Astrocyte (in vitro differentiated cells and primary cell): ENCODE results near the gene PPIF. TPM values are rescaled to one million over a fixed set of nuclear protein-coding genes. Genes with fewer than 3 reads are reported as not detected.

Experiments
- DNase-seq: peaks from one replicate; pipeline ENCODE4 v3.0.0-alpha.2; 2010; ENCODE audit warnings: low read depth
- FAIRE-seq: peaks from 2 replicates; lab custom pipeline; 2011; peaks lifted over from hg19 to GRCh38; lab: Jason Lieb, UNC
- H2AFZ ChIP-seq: 2 replicates; pipeline ENCODE4 v1.6.0; 2012; ENCODE audit warnings: low read depth, low read length, inconsistent platforms
- H3K27ac ChIP-seq: 2 replicates; pipeline ENCODE4 v1.5.1; 2011; ENCODE audit warnings: low read depth, low read length, inconsistent platforms
- H3K27me3 ChIP-seq: 2 replicates; pipeline ENCODE4 v1.6.0; 2011; ENCODE audit warnings: low read length, inconsistent platforms; ENCODE audit not compliant: insufficient read depth
- H3K36me3 ChIP-seq: 2 replicates; pipeline ENCODE4 v1.5.1; 2011; ENCODE audit warnings: low read length, inconsistent platforms; ENCODE audit not compliant: insufficient read depth
- H3K4me1 ChIP-seq: 2 replicates; pipeline ENCODE4 v1.5.1; 2011; ENCODE audit warnings: low read length, inconsistent platforms; ENCODE audit not compliant: insufficient read depth
- H3K4me2 ChIP-seq: 2 replicates; pipeline ENCODE4 v1.6.0; 2012; ENCODE audit warnings: low read length, inconsistent platforms
- H3K4me3 ChIP-seq: 2 replicates; pipeline ENCODE4 v1.5.1; 2011; ENCODE audit warnings: low read depth, mild to moderate bottlenecking, low read length, inconsistent platforms; ENCODE audit not compliant: insufficient read depth
- H3K79me2 ChIP-seq: 2 replicates; pipeline ENCODE4 v1.6.0; 2012; ENCODE audit warnings: mild to moderate bottlenecking, low read length, inconsistent platforms; ENCODE audit not compliant: insufficient read depth
- H3K9ac ChIP-seq: 2 replicates; pipeline ENCODE4 v1.6.0; 2012; ENCODE audit warnings: mild to moderate bottlenecking, low read length, inconsistent platforms
- H3K9me3 ChIP-seq: 2 replicates; pipeline ENCODE4 v1.5.1; 2012; ENCODE audit warnings: low read depth, mild to moderate bottlenecking, low read length, inconsistent platforms; ENCODE audit not compliant: insufficient read depth
- H4K20me1 ChIP-seq: 2 replicates; pipeline ENCODE4 v1.6.0; 2012; ENCODE audit warnings: low read length, inconsistent platforms; ENCODE audit not compliant: insufficient read depth
- H3K27ac Mint-ChIP-seq: one replicate; pipeline ENCODE4 v1.8.0; 2021; ENCODE audit warnings: mild to moderate bottlenecking, mixed read lengths; ENCODE audit not compliant: unreplicated experiment
- H3K27me3 Mint-ChIP-seq: one replicate; pipeline ENCODE4 v1.8.0; 2021; ENCODE audit warnings: low read depth, mixed read lengths; ENCODE audit not compliant: unreplicated experiment
- H3K36me3 Mint-ChIP-seq: one replicate; pipeline ENCODE4 v1.8.0; 2021; ENCODE audit warnings: low read depth, mixed read lengths; ENCODE audit not compliant: unreplicated experiment
- H3K4me1 Mint-ChIP-seq: one replicate; pipeline ENCODE4 v1.8.0; 2021; ENCODE audit warnings: low read depth, mixed read lengths; ENCODE audit not compliant: unreplicated experiment
- H3K4me3 Mint-ChIP-seq: one replicate; pipeline ENCODE4 v1.8.0; 2021; ENCODE audit warnings: mild to moderate bottlenecking, moderate library complexity, mixed read lengths; ENCODE audit not compliant: unreplicated experiment
- H3K9me3 Mint-ChIP-seq: one replicate; pipeline ENCODE4 v1.8.0; 2021; ENCODE audit warnings: mild to moderate bottlenecking, mixed read lengths; ENCODE audit not compliant: unreplicated experiment
- CTCF ChIP-seq: IDR thresholded peaks from 2 replicates; pipeline ENCODE4 v1.5.1; 2011; ENCODE audit warnings: low read depth, mild to moderate bottlenecking, inconsistent platforms, low read length, moderate library complexity; ENCODE audit not compliant: insufficient read depth
- EZH2 ChIP-seq: IDR thresholded peaks from 2 replicates; pipeline ENCODE4 v1.6.1; 2012; ENCODE audit warnings: mild to moderate bottlenecking, low read length, inconsistent platforms; ENCODE audit not compliant: insufficient read depth
- total RNA-seq: library from RNA; stranded (reverse); gene quantifications from 2 replicates; pipeline ENCODE4 v1.2.1, GENCODE V29; 2021

PPIF gene
- total RNA-seq, 1 donor from 2014 or later = 31.7 TPM

- no peaks in the 10 kb centered on the region for H3K9me3 Mint-ChIP-seq
- FAIRE-seq (no peak), DNase-seq (no peak)
- no peaks in the 10 kb centered on the region for H3K27me3 ChIP-seq
- TF ChIP-seq CTCF = no peak
- TF ChIP-seq EZH2 = no peak
- no peaks in the 10 kb centered on the region for H3K9me3 ChIP-seq
- peaks cover 2% of the 10 kb centered on the region for H3K4me1 Mint-ChIP-seq
- no peaks in the 10 kb centered on the region for H3K27me3 Mint-ChIP-seq
- no peak overlapping the region for H2AFZ ChIP-seq
- no peaks in the 10 kb centered on the region for H3K4me1 ChIP-seq
- no peak overlapping the region for H3K27ac ChIP-seq
- H3K4me3 ChIP-seq = no peak overlapping the region
- H4K20me1 ChIP-seq = peaks cover 74% of the 10 kb centered on the region
- H3K27ac Mint-ChIP-seq = no peak overlapping the region
- peaks cover 13% of the 10 kb centered on the region for H3K36me3 Mint-ChIP-seq
- H3K79me2 ChIP-seq = no peaks in the 10 kb centered on the region
- H3K4me2 ChIP-seq = no peak overlapping the region
- no peak overlapping the region for H3K4me3 Mint-ChIP-seq
- H3K9ac ChIP-seq = no peak overlapping the region
- peaks cover 33% of the 10 kb centered on the region for H3K36me3 ChIP-seq
Observed at GRCh38 chr10:79306644-79307220, 40.5 kb upstream of the PPIF start.

- no peaks in the 10 kb centered on the region for H3K9me3 Mint-ChIP-seq
- Histone ChIP-seq H3K36me3 (peaks cover 35% of the 10 kb centered on the region), H3K4me1 (no peaks in the 10 kb centered on the region), H3K4me2 (no peak overlapping the region), H3K79me2 (peaks cover 3% of the 10 kb centered on the region), H3K27ac (no peak overlapping the region), H3K27me3 (no peaks in the 10 kb centered on the region), H3K9ac (no peak overlapping the region), H4K20me1 (peaks cover 80% of the 10 kb centered on the region), H2AFZ (no peak overlapping the region), H3K9me3 (no peaks in the 10 kb centered on the region), H3K4me3 (no peak overlapping the region)
- FAIRE-seq = no peak
- peaks cover 2% of the 10 kb centered on the region for H3K4me1 Mint-ChIP-seq
- peaks cover 16% of the 10 kb centered on the region for H3K36me3 Mint-ChIP-seq
- no peak for TF ChIP-seq CTCF
- TF ChIP-seq EZH2 = no peak
- DNase-seq = no peak
- H3K27ac Mint-ChIP-seq = peak overlapping the region; percentile 60
- no peak overlapping the region for H3K4me3 Mint-ChIP-seq
- no peaks in the 10 kb centered on the region for H3K27me3 Mint-ChIP-seq
Observed at GRCh38 chr10:79308016-79308415, 39.3 kb upstream of the PPIF start.

- peaks cover 3% of the 10 kb centered on the region for H3K79me2 ChIP-seq
- Mint-ChIP-seq H3K36me3 (peaks cover 21% of the 10 kb centered on the region), H3K27ac (no peak overlapping the region), H3K27me3 (no peaks in the 10 kb centered on the region), H3K4me1 (peaks cover 2% of the 10 kb centered on the region), H3K4me3 (no peak overlapping the region), H3K9me3 (no peaks in the 10 kb centered on the region)
- no peak overlapping the region for H3K27ac ChIP-seq
- peaks cover 31% of the 10 kb centered on the region for H3K36me3 ChIP-seq
- TF ChIP-seq EZH2 (no peak), CTCF (no peak)
- H3K4me1 ChIP-seq = no peaks in the 10 kb centered on the region
- H3K4me2 ChIP-seq = no peak overlapping the region
- H3K4me3 ChIP-seq = no peak overlapping the region
- no peak for DNase-seq
- no peaks in the 10 kb centered on the region for H3K27me3 ChIP-seq
- H3K9ac ChIP-seq = no peak overlapping the region
- no peaks in the 10 kb centered on the region for H3K9me3 ChIP-seq
- no peak for FAIRE-seq
- peaks cover 82% of the 10 kb centered on the region for H4K20me1 ChIP-seq
- H2AFZ ChIP-seq = no peak overlapping the region
Observed at GRCh38 chr10:79308969-79309665, 38.2 kb upstream of the PPIF start.
